Measurements from ENCODE around the gene ADH4.

DNA sequence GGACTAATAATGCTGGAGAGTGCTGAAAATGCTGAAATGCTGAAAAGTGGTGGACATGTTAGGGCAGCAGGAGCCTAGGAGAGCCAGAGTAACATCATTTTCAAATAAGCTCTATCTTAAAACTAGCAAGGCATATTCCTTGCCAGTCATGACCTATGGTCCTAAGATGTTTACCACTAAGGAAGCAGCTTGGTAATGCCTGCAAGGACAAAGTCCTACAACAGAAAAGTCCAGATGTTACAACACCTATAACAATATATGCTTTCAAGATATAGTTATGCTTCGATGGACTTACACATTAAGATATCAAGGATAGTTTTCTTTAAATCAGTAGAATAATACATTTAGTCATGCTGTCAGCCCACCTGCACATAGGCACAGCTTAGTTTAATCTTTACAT lies 4.5 kb upstream of the ADH4 start:
- TF ChIP-seq, protein P1, sequence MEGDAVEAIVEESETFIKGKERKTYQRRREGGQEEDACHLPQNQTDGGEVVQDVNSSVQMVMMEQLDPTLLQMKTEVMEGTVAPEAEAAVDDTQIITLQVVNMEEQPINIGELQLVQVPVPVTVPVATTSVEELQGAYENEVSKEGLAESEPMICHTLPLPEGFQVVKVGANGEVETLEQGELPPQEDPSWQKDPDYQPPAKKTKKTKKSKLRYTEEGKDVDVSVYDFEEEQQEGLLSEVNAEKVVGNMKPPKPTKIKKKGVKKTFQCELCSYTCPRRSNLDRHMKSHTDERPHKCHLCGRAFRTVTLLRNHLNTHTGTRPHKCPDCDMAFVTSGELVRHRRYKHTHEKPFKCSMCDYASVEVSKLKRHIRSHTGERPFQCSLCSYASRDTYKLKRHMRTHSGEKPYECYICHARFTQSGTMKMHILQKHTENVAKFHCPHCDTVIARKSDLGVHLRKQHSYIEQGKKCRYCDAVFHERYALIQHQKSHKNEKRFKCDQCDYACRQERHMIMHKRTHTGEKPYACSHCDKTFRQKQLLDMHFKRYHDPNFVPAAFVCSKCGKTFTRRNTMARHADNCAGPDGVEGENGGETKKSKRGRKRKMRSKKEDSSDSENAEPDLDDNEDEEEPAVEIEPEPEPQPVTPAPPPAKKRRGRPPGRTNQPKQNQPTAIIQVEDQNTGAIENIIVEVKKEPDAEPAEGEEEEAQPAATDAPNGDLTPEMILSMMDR (IDR thresholded peaks at IDR 0.05), result no peak
- TF ChIP-seq POLR2A (IDR thresholded peaks at IDR 0.05), result no peak

Measured in esophagus squamous epithelium (tissue), 4 donors.